Loucy (cell line): Measurements from ENCODE around the gene SIRPA.

Experiments
- H2AFZ ChIP-seq: fragments of 200-600 bp; sonication (generic); 2 replicates; pipeline ENCODE4 v1.6.0; 2016; ENCODE audit warnings: antibody characterized with exemption, mild to moderate bottlenecking, low read length, moderate library complexity
- H3F3A ChIP-seq: fragments of 200-600 bp; 2 replicates; pipeline ENCODE4 v1.6.0; 2016; ENCODE audit warnings: antibody characterized with exemption, low read depth, mild to moderate bottlenecking
- H3K27me3 ChIP-seq: fragments of 200-600 bp; sonication (generic); 2 replicates; pipeline ENCODE4 v1.6.1; 2014; ENCODE audit warnings: low read length, mild to moderate bottlenecking; ENCODE audit not compliant: insufficient read depth, poor library complexity, severe bottlenecking
- H3K36me3 ChIP-seq: fragments of 200-600 bp; sonication (generic); 2 replicates; pipeline ENCODE4 v1.6.1; 2016; ENCODE audit warnings: low read length; ENCODE audit not compliant: insufficient read depth
- H3K4me1 ChIP-seq: fragments of 200-600 bp; sonication (generic); 2 replicates; pipeline ENCODE4 v1.5.1; 2014; ENCODE audit warnings: low read length, mild to moderate bottlenecking; ENCODE audit not compliant: insufficient read depth, poor library complexity, severe bottlenecking
- H3K4me2 ChIP-seq: fragments of 200-600 bp; sonication (generic); 2 replicates; pipeline ENCODE4 v1.6.0; 2014; ENCODE audit warnings: antibody characterized with exemption, low read length, low read depth, mild to moderate bottlenecking; ENCODE audit not compliant: poor library complexity, severe bottlenecking
- H3K4me3 ChIP-seq: fragments of 200-600 bp; sonication (generic); 2 replicates; pipeline ENCODE4 v1.5.1; 2014; ENCODE audit warnings: low read length, mild to moderate bottlenecking, mixed read lengths; ENCODE audit not compliant: poor library complexity, severe bottlenecking
- H3K79me2 ChIP-seq: fragments of 200-600 bp; sonication (generic); 2 replicates; pipeline ENCODE4 v1.6.1; 2014; ENCODE audit warnings: low read length; ENCODE audit not compliant: insufficient read depth
- H3K9ac ChIP-seq: fragments of 200-600 bp; sonication (generic); 2 replicates; pipeline ENCODE4 v1.6.0; 2014; ENCODE audit warnings: mild to moderate bottlenecking, low read depth, low read length, moderate library complexity; ENCODE audit not compliant: poor library complexity, severe bottlenecking
- H3K9me2 ChIP-seq: fragments of 200-600 bp; sonication (generic); replicated peaks from 2 replicates; pipeline ENCODE4 v1.6.1; 2016; ENCODE audit warnings: low read depth, low read length, mixed read lengths
- H3K9me3 ChIP-seq: fragments of 200-600 bp; sonication (generic); 2 replicates; pipeline ENCODE4 v1.6.1; 2014; ENCODE audit warnings: mild to moderate bottlenecking, antibody characterized with exemption, low read length, low read depth; ENCODE audit not compliant: insufficient read depth
- H4K20me1 ChIP-seq: fragments of 200-600 bp; sonication (generic); 2 replicates; pipeline ENCODE4 v1.6.0; 2014; ENCODE audit warnings: antibody characterized with exemption, low read length, mild to moderate bottlenecking; ENCODE audit not compliant: insufficient read depth, poor library complexity, severe bottlenecking
- EZH2phosphoT487 ChIP-seq: fragments of 200-600 bp; IDR thresholded peaks from 2 replicates; pipeline ENCODE4 v1.6.1; 2018; ENCODE audit warnings: antibody characterized with exemption, mild to moderate bottlenecking, moderate library complexity, borderline replicate concordance
- TF ChIP-seq, protein P1 (sequence below): fragments of 200-600 bp; sonication (generic); conservative IDR thresholded peaks from 2 replicates; pipeline ENCODE4 v1.5.1; 2014; ENCODE audit warnings: mild to moderate bottlenecking, antibody characterized with exemption, low read length

The SIRPA gene

GRCh38 chr20:1868856-1869255 is 26.4 kb upstream of the SIRPA start:
- no peaks in the 10 kb centered on the region for H3K36me3 ChIP-seq
- H3K4me3 ChIP-seq: no peak overlapping the region
- H3K79me2 ChIP-seq: no peaks in the 10 kb centered on the region
- H4K20me1 ChIP-seq: no peaks in the 10 kb centered on the region
- no peak overlapping the region for H2AFZ ChIP-seq
- H3K4me1 ChIP-seq: peaks cover 6% of the 10 kb centered on the region
- H3K27me3 ChIP-seq: no peaks in the 10 kb centered on the region
- H3K9ac ChIP-seq: no peak overlapping the region
- TF ChIP-seq, protein P1, sequence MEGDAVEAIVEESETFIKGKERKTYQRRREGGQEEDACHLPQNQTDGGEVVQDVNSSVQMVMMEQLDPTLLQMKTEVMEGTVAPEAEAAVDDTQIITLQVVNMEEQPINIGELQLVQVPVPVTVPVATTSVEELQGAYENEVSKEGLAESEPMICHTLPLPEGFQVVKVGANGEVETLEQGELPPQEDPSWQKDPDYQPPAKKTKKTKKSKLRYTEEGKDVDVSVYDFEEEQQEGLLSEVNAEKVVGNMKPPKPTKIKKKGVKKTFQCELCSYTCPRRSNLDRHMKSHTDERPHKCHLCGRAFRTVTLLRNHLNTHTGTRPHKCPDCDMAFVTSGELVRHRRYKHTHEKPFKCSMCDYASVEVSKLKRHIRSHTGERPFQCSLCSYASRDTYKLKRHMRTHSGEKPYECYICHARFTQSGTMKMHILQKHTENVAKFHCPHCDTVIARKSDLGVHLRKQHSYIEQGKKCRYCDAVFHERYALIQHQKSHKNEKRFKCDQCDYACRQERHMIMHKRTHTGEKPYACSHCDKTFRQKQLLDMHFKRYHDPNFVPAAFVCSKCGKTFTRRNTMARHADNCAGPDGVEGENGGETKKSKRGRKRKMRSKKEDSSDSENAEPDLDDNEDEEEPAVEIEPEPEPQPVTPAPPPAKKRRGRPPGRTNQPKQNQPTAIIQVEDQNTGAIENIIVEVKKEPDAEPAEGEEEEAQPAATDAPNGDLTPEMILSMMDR: no peak
- no peak for TF ChIP-seq EZH2phosphoT487
- no peaks in the 10 kb centered on the region for H3F3A ChIP-seq
- no peaks in the 10 kb centered on the region for H3K9me3 ChIP-seq
- H3K4me2 ChIP-seq: no peak overlapping the region
- H3K9me2 ChIP-seq: no peaks in the 10 kb centered on the region

GRCh38 chr20:1870323-1870722 is 24.9 kb upstream of the SIRPA start:
- H3F3A ChIP-seq: no peaks in the 10 kb centered on the region
- no peaks in the 10 kb centered on the region for H3K9me3 ChIP-seq
- H3K27me3 ChIP-seq: no peaks in the 10 kb centered on the region
- H3K9ac ChIP-seq: no peak overlapping the region
- H3K4me1 ChIP-seq: peaks cover 6% of the 10 kb centered on the region
- H3K4me3 ChIP-seq: no peak overlapping the region
- H3K9me2 ChIP-seq: no peaks in the 10 kb centered on the region
- H3K36me3 ChIP-seq: no peaks in the 10 kb centered on the region
- no peak overlapping the region for H3K4me2 ChIP-seq
- no peaks in the 10 kb centered on the region for H3K79me2 ChIP-seq
- H4K20me1 ChIP-seq: no peaks in the 10 kb centered on the region
- H2AFZ ChIP-seq: no peak overlapping the region
- no peak for TF ChIP-seq EZH2phosphoT487
- TF ChIP-seq, protein P1: no peak

- Histone ChIP-seq H3K27me3 (no peaks in the 10 kb centered on the region), H3K9me2 (no peaks in the 10 kb centered on the region), H3K79me2 (no peaks in the 10 kb centered on the region), H3K4me3 (no peak overlapping the region), H4K20me1 (no peaks in the 10 kb centered on the region), H2AFZ (no peak overlapping the region), H3K4me2 (no peak overlapping the region), H3K4me1 (peaks cover 6% of the 10 kb centered on the region), H3K36me3 (no peaks in the 10 kb centered on the region), H3F3A (no peaks in the 10 kb centered on the region), H3K9ac (no peak overlapping the region), H3K9me3 (no peaks in the 10 kb centered on the region)
- TF ChIP-seq EZH2phosphoT487: no peak
- TF ChIP-seq, protein P1: no peak
Measured at GRCh38 chr20:1870792-1871550, 24.2 kb upstream of the SIRPA start.
